ENCODE measurements around the gene MIF4GD.

The MIF4GD gene

DNA sequence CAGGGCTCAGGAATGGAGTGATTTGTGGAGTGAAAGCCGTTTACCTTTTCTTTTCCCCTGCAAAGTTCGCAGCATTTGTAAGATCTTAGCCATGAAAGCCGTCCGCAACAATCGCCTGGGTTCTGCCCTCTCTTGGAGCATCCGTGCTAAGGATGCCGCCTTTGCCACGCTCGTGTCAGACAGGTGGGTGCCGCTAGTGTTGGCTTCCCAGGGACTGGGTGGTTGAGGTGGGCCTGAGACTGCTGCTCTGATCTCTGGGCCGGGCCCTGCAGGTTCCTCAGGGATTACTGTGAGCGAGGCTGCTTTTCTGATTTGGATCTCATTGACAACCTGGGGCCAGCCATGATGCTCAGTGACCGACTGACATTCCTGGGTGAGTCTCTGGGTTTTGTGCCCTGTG, 38.2 kb downstream of the MIF4GD start:
- Histone ChIP-seq H2AFZ (ENCODE audit: low read depth) (no peak overlapping the region), H3K4me3 (IDR thresholded peaks at IDR 0.05; ENCODE audit: insufficient read depth, low read depth, low read length) (no peak overlapping the region), H3K9ac (no peak overlapping the region), H4K20me1 (ENCODE audit: insufficient read depth) (no peaks in the 10 kb centered on the region), H3K27me3 (ENCODE audit: insufficient read depth, low read depth) (no peaks in the 10 kb centered on the region), H3K36me3 (ENCODE audit: insufficient read depth) (peaks cover 26% of the 10 kb centered on the region; the same call in 1 of the 2 replicates), H3K79me2 (ENCODE audit: insufficient read depth, low read depth) (no peaks in the 10 kb centered on the region), H3K27ac (no peak overlapping the region), H3K4me1 (ENCODE audit: low read depth, poor library complexity, severe bottlenecking) (no peaks in the 10 kb centered on the region), H3K4me2 (no peak overlapping the region)
- TF ChIP-seq, protein P1, sequence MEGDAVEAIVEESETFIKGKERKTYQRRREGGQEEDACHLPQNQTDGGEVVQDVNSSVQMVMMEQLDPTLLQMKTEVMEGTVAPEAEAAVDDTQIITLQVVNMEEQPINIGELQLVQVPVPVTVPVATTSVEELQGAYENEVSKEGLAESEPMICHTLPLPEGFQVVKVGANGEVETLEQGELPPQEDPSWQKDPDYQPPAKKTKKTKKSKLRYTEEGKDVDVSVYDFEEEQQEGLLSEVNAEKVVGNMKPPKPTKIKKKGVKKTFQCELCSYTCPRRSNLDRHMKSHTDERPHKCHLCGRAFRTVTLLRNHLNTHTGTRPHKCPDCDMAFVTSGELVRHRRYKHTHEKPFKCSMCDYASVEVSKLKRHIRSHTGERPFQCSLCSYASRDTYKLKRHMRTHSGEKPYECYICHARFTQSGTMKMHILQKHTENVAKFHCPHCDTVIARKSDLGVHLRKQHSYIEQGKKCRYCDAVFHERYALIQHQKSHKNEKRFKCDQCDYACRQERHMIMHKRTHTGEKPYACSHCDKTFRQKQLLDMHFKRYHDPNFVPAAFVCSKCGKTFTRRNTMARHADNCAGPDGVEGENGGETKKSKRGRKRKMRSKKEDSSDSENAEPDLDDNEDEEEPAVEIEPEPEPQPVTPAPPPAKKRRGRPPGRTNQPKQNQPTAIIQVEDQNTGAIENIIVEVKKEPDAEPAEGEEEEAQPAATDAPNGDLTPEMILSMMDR (conservative IDR thresholded peaks at IDR 0.05; ENCODE audit: low read depth, low read length): no peak

DNA sequence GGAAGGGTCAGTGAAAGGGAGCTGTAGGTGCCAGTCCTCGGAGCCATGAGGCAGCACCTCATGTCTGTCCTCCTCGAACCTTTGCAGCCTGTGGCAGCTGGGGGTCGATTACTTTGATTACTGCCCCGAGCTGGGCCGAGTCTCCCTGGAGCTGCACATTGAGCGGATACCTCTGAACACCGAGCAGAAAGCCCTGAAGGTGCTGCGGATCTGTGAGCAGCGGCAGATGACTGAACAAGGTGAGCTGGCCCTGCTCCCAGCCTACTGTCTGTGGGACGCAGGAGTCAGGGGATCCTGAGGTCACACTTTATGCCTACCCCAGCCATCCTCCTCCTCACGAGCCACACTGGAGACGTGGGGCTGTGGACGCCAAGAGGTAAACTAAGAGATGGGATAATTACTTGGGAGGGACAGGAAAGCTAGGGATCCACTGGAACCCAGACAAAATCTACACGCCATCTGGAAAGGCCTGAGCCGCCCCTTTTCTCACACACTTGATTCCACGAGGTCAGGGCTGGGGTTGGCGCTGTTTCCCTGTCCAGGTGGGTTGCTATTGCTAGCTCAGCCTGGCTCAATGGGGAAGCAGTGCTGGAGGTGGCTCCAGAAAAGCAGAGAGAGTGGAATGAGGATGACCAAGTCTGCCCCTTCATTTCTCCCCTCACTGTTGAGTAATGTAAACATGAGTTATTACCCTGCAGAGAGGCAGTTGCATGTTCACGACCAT, 39.1 kb downstream of the MIF4GD start:
- Histone ChIP-seq H3K36me3 (ENCODE audit: insufficient read depth) (peaks cover 26% of the 10 kb centered on the region; the same call in 1 of the 2 replicates), H2AFZ (ENCODE audit: low read depth) (no peak overlapping the region), H4K20me1 (ENCODE audit: insufficient read depth) (no peaks in the 10 kb centered on the region), H3K9ac (no peak overlapping the region), H3K27me3 (ENCODE audit: insufficient read depth, low read depth) (no peaks in the 10 kb centered on the region), H3K79me2 (ENCODE audit: insufficient read depth, low read depth) (no peaks in the 10 kb centered on the region), H3K4me3 (IDR thresholded peaks at IDR 0.05; ENCODE audit: insufficient read depth, low read depth, low read length) (no peak overlapping the region), H3K4me1 (ENCODE audit: low read depth, poor library complexity, severe bottlenecking) (no peaks in the 10 kb centered on the region), H3K27ac (no peak overlapping the region), H3K4me2 (no peak overlapping the region)
- TF ChIP-seq, protein P1 (conservative IDR thresholded peaks at IDR 0.05; ENCODE audit: low read depth, low read length): no peak

DNA sequence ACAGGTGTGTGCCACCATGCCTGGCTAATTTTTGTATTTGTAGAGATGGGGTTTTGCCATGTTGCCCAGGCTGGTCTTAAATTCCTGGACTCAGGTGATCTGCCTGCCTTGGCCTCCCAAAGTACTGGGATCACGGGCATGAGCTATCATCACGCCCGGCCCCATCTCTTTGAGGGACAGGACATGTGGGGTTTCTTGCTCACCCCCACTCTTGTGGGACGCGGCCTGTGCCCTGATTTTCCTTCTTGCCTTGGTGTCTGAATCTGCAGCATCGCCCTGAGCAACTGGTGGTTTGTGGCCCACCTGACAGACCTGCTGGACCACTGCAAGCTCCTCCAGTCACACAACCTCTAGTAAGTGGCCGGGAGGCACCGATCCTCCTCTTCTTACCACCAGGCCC, 40.0 kb downstream of the MIF4GD start:
- peaks cover 26% of the 10 kb centered on the region for H3K36me3 ChIP-seq (ENCODE audit: insufficient read depth)

DNA sequence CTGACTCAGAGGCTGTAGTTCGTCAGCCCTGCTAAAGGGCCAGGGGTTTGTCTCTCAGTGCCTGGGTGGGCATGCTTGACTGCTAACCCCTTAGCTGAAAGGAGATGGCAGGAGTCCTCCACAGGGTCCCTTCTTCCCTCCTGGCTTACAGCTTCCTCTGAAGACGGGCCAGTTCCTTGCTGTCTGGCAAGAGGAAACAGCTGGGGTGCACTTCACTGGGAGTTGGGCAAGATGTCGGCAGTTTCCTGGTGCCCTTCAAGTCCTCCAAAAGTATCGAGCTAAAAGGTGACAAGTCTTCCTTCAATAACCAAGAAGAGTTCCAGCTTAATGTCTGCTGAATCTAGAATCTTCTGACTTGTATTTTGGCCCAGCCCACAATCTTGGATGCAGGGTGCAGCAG, 42.2 kb downstream of the MIF4GD start:
- TF ChIP-seq, protein P1 (conservative IDR thresholded peaks at IDR 0.05; ENCODE audit: low read depth, low read length): no peak
- no peak overlapping the region for H3K9ac ChIP-seq
- H3K36me3 ChIP-seq (ENCODE audit: insufficient read depth): peaks cover 22% of the 10 kb centered on the region
- no peak overlapping the region for H3K4me2 ChIP-seq
- H3K27ac ChIP-seq: no peak overlapping the region
- H3K4me3 ChIP-seq (IDR thresholded peaks at IDR 0.05; ENCODE audit: insufficient read depth, low read depth, low read length): no peak overlapping the region
- H3K4me1 ChIP-seq (ENCODE audit: low read depth, poor library complexity, severe bottlenecking): no peaks in the 10 kb centered on the region
- no peaks in the 10 kb centered on the region for H3K27me3 ChIP-seq (ENCODE audit: insufficient read depth, low read depth)
- no peaks in the 10 kb centered on the region for H4K20me1 ChIP-seq (ENCODE audit: insufficient read depth)
- H3K79me2 ChIP-seq (ENCODE audit: insufficient read depth, low read depth): no peaks in the 10 kb centered on the region
- no peak overlapping the region for H2AFZ ChIP-seq (ENCODE audit: low read depth)

More for the DNA sequence above, 40.0 kb downstream of the MIF4GD start:
- no peak overlapping the region for H3K4me3 ChIP-seq (IDR thresholded peaks at IDR 0.05; ENCODE audit: insufficient read depth, low read depth, low read length)
- no peak overlapping the region for H3K9ac ChIP-seq
- H3K4me2 ChIP-seq: no peak overlapping the region
- H2AFZ ChIP-seq (ENCODE audit: low read depth): no peak overlapping the region
- H4K20me1 ChIP-seq (ENCODE audit: insufficient read depth): no peaks in the 10 kb centered on the region
- no peaks in the 10 kb centered on the region for H3K4me1 ChIP-seq (ENCODE audit: low read depth, poor library complexity, severe bottlenecking)
- no peaks in the 10 kb centered on the region for H3K79me2 ChIP-seq (ENCODE audit: insufficient read depth, low read depth)
- TF ChIP-seq, protein P1 (conservative IDR thresholded peaks at IDR 0.05; ENCODE audit: low read depth, low read length): no peak
- H3K27me3 ChIP-seq (ENCODE audit: insufficient read depth, low read depth): no peaks in the 10 kb centered on the region
- H3K27ac ChIP-seq: no peak overlapping the region
